T-helper 2 cell (primary cell): Measurements from ENCODE around the gene SCGB3A1.

Experiments
- DNase-seq, 5 experiments: peaks; one replicate each; pipeline versions ENCODE4 v3.0.0 to v3.0.0-alpha.2; 2012 to 2022

SCGB3A1 gene

GRCh38 chr5:180625125-180625790 lies 34.0 kb upstream of the SCGB3A1 start:
- DNase-seq = no peak

- no peak for DNase-seq
These were observed 33.3 kb upstream of the SCGB3A1 start for GRCh38 chr5:180624587-180624986.

DNA sequence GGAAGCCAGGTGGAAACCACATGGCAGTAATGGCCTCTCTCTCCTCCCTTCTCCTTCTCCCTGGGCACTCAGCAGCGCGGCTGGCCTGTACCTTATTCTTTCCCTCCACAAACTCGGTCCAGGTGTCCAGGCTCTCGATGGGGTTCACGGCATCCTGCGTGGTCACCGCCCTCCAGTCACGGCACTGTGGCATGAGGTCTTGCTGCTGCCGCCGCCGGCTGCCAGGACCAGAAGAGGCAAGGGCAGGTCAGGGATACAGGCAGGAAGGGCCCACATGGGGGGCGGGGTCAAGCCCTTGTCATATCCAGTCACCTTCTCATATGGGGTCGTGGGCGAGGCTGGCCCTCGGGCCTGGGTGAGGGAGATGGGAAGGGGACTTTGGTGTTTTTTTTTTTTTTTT lies 32.5 kb upstream of the SCGB3A1 start:
- DNase-seq = no peak

DNA sequence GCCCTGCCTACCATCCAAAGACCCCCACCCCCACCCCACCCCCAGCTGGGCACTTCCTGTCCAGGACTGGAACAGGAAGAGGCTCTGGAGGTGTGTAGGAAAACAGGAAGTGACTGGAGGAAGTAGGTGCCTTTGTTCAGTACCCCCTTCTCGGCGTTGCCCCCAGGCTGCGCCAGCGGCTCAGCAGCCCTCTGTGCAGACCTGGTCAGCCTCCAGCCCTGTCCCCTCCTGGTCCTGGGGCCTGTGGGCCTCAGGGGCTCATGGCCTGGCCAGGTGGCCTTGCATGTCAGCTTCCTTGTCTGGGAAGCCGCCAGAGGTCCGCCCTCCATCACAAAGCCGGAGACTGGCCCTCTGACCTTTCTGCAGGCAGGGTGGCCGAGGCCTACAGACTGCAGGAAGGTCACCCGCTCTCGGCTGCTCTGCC lies 32.1 kb upstream of the SCGB3A1 start:
- no peak for DNase-seq

DNA sequence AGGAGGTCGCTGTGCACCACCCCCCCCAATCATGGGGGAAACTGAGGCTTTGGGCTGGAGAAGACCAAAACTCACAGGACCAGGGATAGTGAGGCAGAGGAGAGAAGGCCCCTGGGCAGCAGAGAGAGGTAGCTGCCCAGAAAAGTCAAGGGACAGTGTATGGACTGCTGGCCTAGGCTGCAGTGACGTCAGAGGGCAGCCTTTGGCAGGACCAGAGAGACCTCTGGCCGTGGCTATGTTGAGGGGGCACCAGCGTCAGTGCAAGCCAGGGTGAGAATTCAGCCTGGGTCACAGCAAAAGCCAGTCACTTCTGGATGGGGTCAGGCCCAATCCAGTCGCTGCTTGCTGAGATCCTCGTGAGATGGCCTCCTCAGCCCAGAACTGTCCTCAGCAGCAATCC lies 31.6 kb upstream of the SCGB3A1 start:
- no peak for DNase-seq

- DNase-seq = no peak
These were observed 30.0 kb upstream of the SCGB3A1 start for GRCh38 chr5:180621311-180621710.

GRCh38 chr5:180620014-180620413 lies 28.7 kb upstream of the SCGB3A1 start:
- DNase-seq = no peak

DNA sequence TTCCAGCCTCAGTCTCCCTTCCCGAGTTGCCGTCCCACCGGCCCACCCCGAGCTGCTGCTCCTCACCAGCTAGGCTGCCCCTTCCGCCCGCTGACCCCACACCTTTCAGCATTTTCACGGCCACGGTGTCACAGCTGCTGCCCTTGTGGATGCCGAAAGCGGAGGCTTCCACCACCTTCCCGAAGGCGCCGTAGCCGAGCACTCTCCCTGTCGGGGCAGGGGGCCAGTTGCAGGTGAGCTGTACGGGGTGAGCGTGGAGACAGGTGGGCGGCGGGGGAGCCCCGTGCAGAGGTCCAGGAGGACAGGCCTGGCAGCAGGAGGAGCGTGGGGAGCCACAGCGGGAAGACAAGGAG lies 28.2 kb upstream of the SCGB3A1 start:
- DNase-seq = no peak

GRCh38 chr5:180618829-180619562 lies 27.7 kb upstream of the SCGB3A1 start:
- peak in 2 of 5 experiments; percentile 10 to 61 for DNase-seq

DNA sequence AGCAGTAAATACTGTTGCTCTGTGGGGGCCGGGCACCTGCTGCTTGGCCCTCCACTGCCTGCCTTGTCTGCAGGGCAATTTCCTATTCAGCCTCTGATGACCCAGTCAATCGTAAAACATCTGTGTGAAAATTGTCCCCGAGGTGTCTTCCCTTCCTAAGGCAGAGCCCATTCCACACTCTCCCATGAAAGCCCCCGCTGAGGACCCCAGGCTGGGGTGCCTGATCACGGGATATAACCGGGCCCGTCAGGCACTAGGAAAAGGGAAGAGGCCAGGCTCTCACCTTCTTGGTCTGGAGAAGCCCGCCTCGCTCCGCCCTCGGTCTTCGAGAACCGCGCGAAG lies 27.2 kb upstream of the SCGB3A1 start:
- DNase-seq = no peak

DNA sequence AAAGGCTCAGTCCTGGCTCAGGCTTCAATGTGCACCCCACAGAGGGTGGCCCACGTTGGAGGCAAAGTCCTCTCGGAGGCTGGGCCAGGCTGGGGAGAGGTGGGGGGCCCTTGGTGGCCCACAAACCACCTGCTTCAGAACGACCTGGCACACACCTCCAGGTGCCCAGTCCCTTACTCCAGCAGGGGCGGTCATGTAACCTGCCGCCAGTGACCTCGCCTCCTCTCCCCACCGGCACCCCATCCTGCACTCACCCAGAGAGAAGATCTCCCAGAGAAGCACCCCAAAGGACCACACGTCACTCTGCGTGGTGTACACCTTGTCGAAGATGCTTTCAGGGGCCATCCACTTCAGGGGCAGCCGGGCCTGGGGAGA lies 22.5 kb upstream of the SCGB3A1 start:
- no peak for DNase-seq

- DNase-seq = no peak
These were observed 22.0 kb upstream of the SCGB3A1 start for GRCh38 chr5:180613188-180613813.

GRCh38 chr5:180612683-180613082 lies 21.4 kb upstream of the SCGB3A1 start:
- no peak for DNase-seq

DNA sequence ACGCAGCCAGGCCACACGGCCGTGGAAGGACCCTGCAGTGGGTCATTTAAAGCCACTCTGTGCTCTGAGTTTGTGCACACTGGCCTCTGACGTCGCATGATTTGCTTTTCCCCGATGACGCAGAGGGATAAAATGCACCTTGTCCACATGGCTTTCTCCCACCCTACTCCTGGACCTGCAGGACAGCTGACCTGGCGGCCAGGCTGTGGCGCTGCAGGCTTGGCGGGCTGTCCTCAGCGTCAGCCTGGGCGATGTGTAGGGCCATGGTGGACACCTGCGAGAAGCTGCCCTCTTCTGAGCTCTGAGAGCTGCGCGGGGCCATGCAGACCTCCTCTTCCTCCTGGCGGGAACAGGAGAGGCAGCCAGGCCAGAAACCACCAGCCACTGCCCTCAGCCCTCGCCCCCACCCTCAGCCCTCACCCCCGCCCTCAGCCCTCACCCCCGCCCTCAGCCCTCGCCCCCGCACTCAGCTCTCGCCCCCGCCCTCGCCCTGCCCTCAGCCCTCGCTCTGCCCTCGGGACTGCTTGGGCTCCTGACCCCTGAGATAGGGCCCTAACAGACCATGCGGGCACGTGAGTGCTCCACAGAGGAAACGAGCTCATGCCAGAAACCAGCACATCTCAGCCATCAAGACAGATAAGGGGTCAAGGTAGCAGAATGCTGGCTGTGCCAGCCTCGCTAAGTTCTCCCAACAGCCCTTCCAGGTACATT lies 20.0 kb upstream of the SCGB3A1 start:
- DNase-seq = no peak

- no peak for DNase-seq
These were observed 18.7 kb upstream of the SCGB3A1 start for GRCh38 chr5:180609817-180610550.

GRCh38 chr5:180609386-180609785 lies 18.1 kb upstream of the SCGB3A1 start:
- no peak for DNase-seq

DNA sequence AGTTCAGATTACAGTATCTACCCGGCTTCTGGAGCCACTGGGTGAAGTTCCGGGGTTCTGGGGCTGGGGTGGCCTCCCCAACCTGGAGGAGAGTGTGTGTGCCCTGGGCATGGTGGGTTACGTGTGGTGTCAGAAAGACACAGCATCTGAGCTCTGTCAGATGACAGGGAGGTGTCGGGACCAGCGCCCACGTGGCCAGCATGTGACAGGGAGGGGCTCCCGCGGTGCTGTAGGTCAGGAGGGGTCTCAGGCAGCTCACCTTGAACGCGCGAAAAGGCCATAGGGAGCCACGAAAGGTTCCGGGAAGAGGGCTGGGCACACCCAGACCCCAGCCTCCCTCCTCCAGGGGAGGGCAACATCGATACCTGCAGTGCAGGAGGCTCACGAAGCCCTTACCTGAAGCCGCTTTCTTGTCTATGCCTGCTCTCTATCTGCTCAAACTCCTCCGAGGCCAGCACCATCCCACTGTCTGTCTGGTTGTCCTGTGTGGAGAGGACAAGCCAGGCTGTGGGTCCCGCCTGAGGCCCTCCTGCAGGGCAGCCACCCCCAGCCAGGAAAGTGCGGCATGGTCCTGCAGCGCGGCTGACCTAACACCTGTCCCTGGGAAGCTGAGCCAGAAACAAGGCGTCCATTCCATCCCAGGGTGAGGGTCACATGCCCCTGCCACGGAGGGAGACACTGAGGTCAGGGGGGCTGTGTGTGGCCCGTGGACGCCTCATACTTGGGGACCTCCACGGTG lies 17.4 kb upstream of the SCGB3A1 start:
- DNase-seq = no peak

DNA sequence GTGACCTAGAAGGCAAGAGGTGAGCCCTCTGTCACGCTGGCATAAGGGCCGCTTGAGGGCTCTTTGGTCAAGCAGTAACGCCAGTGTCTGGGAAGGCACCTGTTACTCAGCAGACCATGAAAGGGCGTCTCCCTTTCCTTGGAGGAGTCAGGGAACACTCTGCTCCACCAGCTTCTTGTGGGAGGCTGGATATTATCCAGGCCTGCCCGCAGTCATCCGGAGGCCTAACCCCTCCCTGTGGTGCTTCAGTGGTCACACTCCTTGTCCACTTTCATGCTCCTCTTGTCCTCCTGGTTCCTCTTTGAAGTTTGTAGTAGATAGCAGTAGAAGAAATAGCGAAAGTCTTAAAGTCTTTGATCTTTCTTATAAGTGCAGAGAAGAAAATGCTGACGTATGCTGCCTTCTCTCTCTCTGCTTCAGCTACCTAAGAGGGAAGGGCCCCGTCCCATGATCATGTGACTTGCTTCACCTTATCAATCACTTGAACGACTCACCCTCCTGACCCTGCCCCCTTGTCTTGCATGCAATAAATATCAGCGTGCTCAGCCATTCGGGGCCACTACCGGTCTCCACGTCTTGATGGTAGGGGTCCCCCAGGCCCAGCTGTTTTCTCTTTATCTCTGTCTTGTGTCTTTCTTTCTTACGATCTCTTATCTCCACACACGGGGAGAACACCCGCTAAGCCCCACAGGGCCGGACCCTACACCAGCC lies 16.7 kb upstream of the SCGB3A1 start:
- DNase-seq = peak in 1 of 5 experiments; percentile 65

DNA sequence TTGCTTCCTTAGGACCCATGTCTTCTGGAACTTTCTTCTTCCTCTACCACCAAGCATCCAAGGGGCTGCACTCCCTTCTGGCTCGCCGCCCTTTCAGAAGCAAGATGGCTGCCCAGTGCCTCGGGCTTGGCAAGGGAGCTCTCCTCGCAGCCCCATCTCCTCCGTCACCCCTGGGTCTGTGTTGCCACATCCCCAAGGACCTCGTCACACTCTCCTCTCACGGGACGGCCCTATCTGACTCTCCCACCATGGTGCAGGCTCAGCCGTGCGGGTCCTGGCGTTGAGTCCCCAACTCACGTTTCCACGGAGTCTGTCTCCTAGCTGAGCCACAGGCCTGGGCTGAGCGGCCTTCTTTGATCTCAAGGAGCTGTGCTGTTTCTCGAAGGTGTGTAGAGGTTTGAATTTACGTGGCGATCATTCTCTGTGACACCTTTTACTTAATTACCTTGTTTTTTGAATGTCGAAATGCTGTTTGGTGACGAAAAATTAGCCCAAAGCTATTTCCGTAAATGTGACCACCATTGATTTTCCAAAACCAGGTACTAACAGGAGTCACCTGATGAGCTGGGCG lies 15.0 kb upstream of the SCGB3A1 start:
- DNase-seq = peak in 1 of 5 experiments; percentile 2

- peak in 4 of 5 experiments; percentile 8 to 81 (median 40) for DNase-seq
These were observed 14.4 kb upstream of the SCGB3A1 start for GRCh38 chr5:180605554-180606214.
